ENCODE measurements around the gene WNT5A. TPM values are rescaled to one million over a fixed set of nuclear protein-coding genes. Genes with fewer than 3 reads are reported as not detected.

WNT5A gene
- total and polyA plus RNA-seq, 2 of the 4 experiments (the other 2 are of a cell fraction), result 224 to 231 TPM

- Histone ChIP-seq H4K20me1 (ENCODE audit: insufficient read depth, low read length) (peaks cover 5% of the 10 kb centered on the region; the same call in 1 of the 2 replicates), H4K8ac (ENCODE audit: low read depth in 2 of 2, low read length in 2 of 2) (no peak overlapping the region), H3K9me1 (ENCODE audit: insufficient read depth, low read length) (peaks cover 12% of the 10 kb centered on the region), H3K4me1 (ENCODE audit: control insufficient read depth, insufficient read depth, low read length) (peaks cover 19% of the 10 kb centered on the region), H2BK5ac (ENCODE audit: low read depth, low read length, poor library complexity, severe bottlenecking) (no peak overlapping the region), H3K9me3 (ENCODE audit: control insufficient read depth, insufficient read depth, low read length) (no peaks in the 10 kb centered on the region), H3K9ac (ENCODE audit: low read depth, low read length) (no peak overlapping the region), H3K79me1 (ENCODE audit: low read depth in 1 of 2, low read length in 2 of 2) (no peaks in the 10 kb centered on the region), H2BK20ac (ENCODE audit: low read depth, low read length) (no peak overlapping the region), H2AFZ (replicated peaks; ENCODE audit: low read length, poor library complexity) (no peak overlapping the region), H3K36me3 (ENCODE audit: control insufficient read depth, insufficient read depth, low read length) (no peaks in the 10 kb centered on the region), H3K4me3 (ENCODE audit: insufficient read depth, low read depth, low read length) (no peak overlapping the region), H2BK120ac (ENCODE audit: low read depth, low read length) (no peak overlapping the region), H2BK15ac (ENCODE audit: low read depth, low read length) (no peak overlapping the region), H3K56ac (ENCODE audit: extremely low read depth, insufficient read depth, low read length) (no peak overlapping the region), H3K4ac (ENCODE audit: low read depth, low read length) (no peak overlapping the region), H4K91ac (ENCODE audit: insufficient read depth, low read depth, low read length) (no peak overlapping the region), H3K27me3 (ENCODE audit: control insufficient read depth, insufficient read depth, low read length) (no peaks in the 10 kb centered on the region), H3K4me2 (ENCODE audit: low read depth, low read length) (no peak overlapping the region), H3K27ac (ENCODE audit: insufficient read depth, low read length) (no peak overlapping the region), H2AK9ac (replicated peaks; ENCODE audit: low read depth, low read length, poor library complexity) (no peak overlapping the region), H4K5ac (ENCODE audit: low read depth, low read length) (no peak overlapping the region), H3K14ac (replicated peaks; ENCODE audit: low read depth, low read length) (no peak overlapping the region), H2AK5ac (ENCODE audit: low read depth, low read length) (no peak overlapping the region), H3K23ac (ENCODE audit: low read depth, low read length) (no peak overlapping the region), H3K18ac (ENCODE audit: low read depth, low read length) (no peak overlapping the region)
- ATAC-seq (ENCODE audit: low read depth), result no peak
- ChIA-PET CTCF (no interaction called here), POLR2A (ENCODE audit: unreplicated experiment) (no interaction called here)
- TF ChIP-seq NFE2L2 (IDR thresholded peaks at IDR 0.05; ENCODE audit: low read depth, low read length) (no peak), BHLHE40 (IDR thresholded peaks at IDR 0.05; ENCODE audit: low read depth, low read length) (no peak), RFX5 (IDR thresholded peaks at IDR 0.05; ENCODE audit: low read depth, low read length) (no peak), MAFK (IDR thresholded peaks at IDR 0.05; ENCODE audit: low read depth, low read length) (no peak), MXI1 (IDR thresholded peaks at IDR 0.05; ENCODE audit: borderline replicate concordance, low read depth, low read length) (no peak), MAZ (IDR thresholded peaks at IDR 0.05; ENCODE audit: borderline replicate concordance, low read depth, low read length) (no peak), RCOR1 (IDR thresholded peaks at IDR 0.05; ENCODE audit: insufficient replicate concordance, low read length) (no peak), CEBPB (IDR thresholded peaks at IDR 0.05; ENCODE audit: low read depth, low read length) (no peak), SMC3 (IDR thresholded peaks at IDR 0.05; ENCODE audit: low read depth, low read length) (no peak), CTCF (conservative IDR thresholded peaks at IDR 0.05; ENCODE audit: low read depth, low read length) (no peak), ELK1 (IDR thresholded peaks at IDR 0.05; ENCODE audit: borderline replicate concordance, low read depth, low read length) (no peak), USF2 (IDR thresholded peaks at IDR 0.05; ENCODE audit: low read depth, low read length) (no peak), FOS (IDR thresholded peaks at IDR 0.05; ENCODE audit: low read depth, low read length) (no peak), POLR2A (IDR thresholded peaks at IDR 0.05; ENCODE audit: low read depth, low read length) (no peak), CHD1 (IDR thresholded peaks at IDR 0.05; ENCODE audit: low read depth, low read length) (no peak), RAD21 (IDR thresholded peaks at IDR 0.05; ENCODE audit: low read length) (no peak)
- dilution Hi-C loops (cut with HindIII; ENCODE audit: low sequenced_read_pairs, unreplicated experiment) (no loop called here), in situ Hi-C loops (cut with MboI; ENCODE audit: low sequenced_read_pairs) (no loop called here), intact Hi-C loops (cut with micrococcal nuclease) (no loop called here)
- 56% methylated on average over 2 of the region's 14 CpGs; no CpG with 5 or more reads in 1 of the 2 experiments for WGBS, 2 experiments (ENCODE audit: extremely low coverage in 2 of 2, insufficient read length in 1 of 2)
- no TSS peak for BruUV-seq (replicated peaks)
- no peak for DNase-seq
Observed at GRCh38 chr3:55515550-55516246, 28.6 kb upstream of the WNT5A start.

Measured in IMR-90 (cell line).